KMS-11 (cell line): ENCODE results near the gene ULK4.

ENCODE experiments used
- H2AFZ ChIP-seq: fragments of 200-600 bp; sonication (generic); 2 replicates; pipeline ENCODE4 v1.6.1; 2016; ENCODE audit warnings: antibody characterized with exemption, mixed run types, low read depth
- H3K27ac ChIP-seq: fragments of 200-600 bp; sonication (generic); 2 replicates; pipeline ENCODE4 v1.6.1; 2016; ENCODE audit warnings: mild to moderate bottlenecking, mixed run types
- H3K27me3 ChIP-seq: fragments of 200-600 bp; sonication (generic); 2 replicates; pipeline ENCODE4 v1.6.1; 2017; ENCODE audit warnings: mild to moderate bottlenecking, low read depth, mixed run types, moderate library complexity; ENCODE audit not compliant: insufficient read depth
- H3K36me3 ChIP-seq: fragments of 200-600 bp; sonication (generic); 2 replicates; pipeline ENCODE4 v1.6.1; 2017; ENCODE audit warnings: mild to moderate bottlenecking, mixed run types; ENCODE audit not compliant: insufficient read depth
- H3K4me1 ChIP-seq: fragments of 200-600 bp; sonication (generic); 2 replicates; pipeline ENCODE4 v1.6.1; 2016; ENCODE audit warnings: mild to moderate bottlenecking, low read depth, mixed run types; ENCODE audit not compliant: poor library complexity, severe bottlenecking
- H3K4me2 ChIP-seq: fragments of 200-600 bp; sonication (generic); 2 replicates; pipeline ENCODE4 v1.7.0; 2016; ENCODE audit warnings: mild to moderate bottlenecking, mixed run types
- H3K4me3 ChIP-seq: fragments of 200-600 bp; sonication (generic); IDR thresholded peaks from 2 replicates; pipeline ENCODE4 v1.6.1; 2017; ENCODE audit warnings: low read depth, low read length, mixed read lengths; ENCODE audit not compliant: insufficient read depth
- H3K79me2 ChIP-seq: fragments of 200-600 bp; sonication (generic); 2 replicates; pipeline ENCODE4 v1.6.1; 2016; ENCODE audit warnings: low read depth, mixed run types; ENCODE audit not compliant: insufficient read depth
- H3K9ac ChIP-seq: fragments of 200-600 bp; sonication (generic); 2 replicates; pipeline ENCODE4 v1.6.1; 2016; ENCODE audit warnings: mild to moderate bottlenecking, mixed run types
- H4K20me1 ChIP-seq: fragments of 200-600 bp; sonication (generic); 2 replicates; pipeline ENCODE4 v1.6.1; 2016; ENCODE audit warnings: mild to moderate bottlenecking, mixed run types; ENCODE audit not compliant: insufficient read depth
- TF ChIP-seq, protein P1 (sequence below): fragments of 200-600 bp; sonication (generic); conservative IDR thresholded peaks from 2 replicates; pipeline ENCODE4 v1.6.1; 2017; ENCODE audit warnings: low read depth, mild to moderate bottlenecking, antibody characterized with exemption, low read length, moderate library complexity, mixed read lengths

Gene ULK4

DNA sequence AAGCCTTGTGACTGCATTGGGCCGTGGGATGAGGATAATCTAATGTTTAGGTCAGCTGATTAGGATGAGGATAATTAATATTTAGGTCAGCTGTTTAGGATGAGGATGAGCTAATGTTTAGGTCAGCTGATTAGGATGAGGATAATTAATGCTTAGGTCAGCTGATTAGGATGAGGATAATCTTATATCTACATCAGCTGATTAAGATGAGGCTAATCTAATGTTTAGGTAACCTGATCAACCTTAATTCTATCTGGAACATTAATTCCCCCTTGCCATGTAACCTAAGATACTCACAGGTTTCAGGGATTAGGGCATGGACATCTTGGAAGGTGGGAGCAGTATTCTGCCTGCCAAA, 362.8 kb downstream of the ULK4 start:
- Histone ChIP-seq H4K20me1 (no peaks in the 10 kb centered on the region), H3K9ac (no peak overlapping the region), H3K4me1 (no peaks in the 10 kb centered on the region), H3K27me3 (no peaks in the 10 kb centered on the region), H3K4me2 (no peak overlapping the region), H3K4me3 (no peak overlapping the region), H3K79me2 (no peaks in the 10 kb centered on the region), H3K27ac (no peak overlapping the region), H2AFZ (no peak overlapping the region), H3K36me3 (no peaks in the 10 kb centered on the region)
- TF ChIP-seq, protein P1, sequence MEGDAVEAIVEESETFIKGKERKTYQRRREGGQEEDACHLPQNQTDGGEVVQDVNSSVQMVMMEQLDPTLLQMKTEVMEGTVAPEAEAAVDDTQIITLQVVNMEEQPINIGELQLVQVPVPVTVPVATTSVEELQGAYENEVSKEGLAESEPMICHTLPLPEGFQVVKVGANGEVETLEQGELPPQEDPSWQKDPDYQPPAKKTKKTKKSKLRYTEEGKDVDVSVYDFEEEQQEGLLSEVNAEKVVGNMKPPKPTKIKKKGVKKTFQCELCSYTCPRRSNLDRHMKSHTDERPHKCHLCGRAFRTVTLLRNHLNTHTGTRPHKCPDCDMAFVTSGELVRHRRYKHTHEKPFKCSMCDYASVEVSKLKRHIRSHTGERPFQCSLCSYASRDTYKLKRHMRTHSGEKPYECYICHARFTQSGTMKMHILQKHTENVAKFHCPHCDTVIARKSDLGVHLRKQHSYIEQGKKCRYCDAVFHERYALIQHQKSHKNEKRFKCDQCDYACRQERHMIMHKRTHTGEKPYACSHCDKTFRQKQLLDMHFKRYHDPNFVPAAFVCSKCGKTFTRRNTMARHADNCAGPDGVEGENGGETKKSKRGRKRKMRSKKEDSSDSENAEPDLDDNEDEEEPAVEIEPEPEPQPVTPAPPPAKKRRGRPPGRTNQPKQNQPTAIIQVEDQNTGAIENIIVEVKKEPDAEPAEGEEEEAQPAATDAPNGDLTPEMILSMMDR = no peak

DNA sequence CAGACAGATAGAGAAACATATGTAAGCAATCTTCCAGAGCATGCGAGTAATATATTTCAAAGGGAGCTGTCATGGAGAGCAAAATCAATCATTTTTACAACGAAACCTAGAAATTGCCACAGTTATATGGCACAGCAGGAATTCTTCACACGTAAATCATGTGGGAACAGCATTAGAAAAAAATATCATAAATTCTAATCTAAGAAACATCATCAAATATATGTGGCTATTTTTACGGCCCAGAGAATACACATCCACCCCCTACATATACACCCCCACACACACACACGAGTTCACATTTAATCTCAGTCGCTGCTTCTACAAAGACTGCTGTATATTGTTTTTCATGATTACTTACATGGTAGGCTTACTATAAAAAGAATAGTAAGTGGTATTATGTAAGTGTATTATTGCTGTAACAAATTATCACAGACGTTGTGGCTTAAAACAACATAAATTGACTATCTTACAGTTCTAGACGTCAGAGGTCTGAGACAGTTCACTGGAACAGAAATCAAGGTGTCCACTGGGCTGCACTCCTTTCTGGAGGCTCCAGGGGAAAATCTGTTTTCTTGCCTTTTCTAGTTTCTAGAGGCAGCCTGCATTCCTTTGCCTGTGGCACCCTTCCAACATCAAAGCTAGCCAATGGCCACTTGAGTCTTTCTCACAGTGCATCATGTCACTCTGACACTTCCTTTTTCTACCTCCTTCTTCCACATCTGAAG, 363.3 kb downstream of the ULK4 start:
- Histone ChIP-seq H3K27ac (no peak overlapping the region), H3K27me3 (no peaks in the 10 kb centered on the region)
- TF ChIP-seq, protein P1 = no peak

DNA sequence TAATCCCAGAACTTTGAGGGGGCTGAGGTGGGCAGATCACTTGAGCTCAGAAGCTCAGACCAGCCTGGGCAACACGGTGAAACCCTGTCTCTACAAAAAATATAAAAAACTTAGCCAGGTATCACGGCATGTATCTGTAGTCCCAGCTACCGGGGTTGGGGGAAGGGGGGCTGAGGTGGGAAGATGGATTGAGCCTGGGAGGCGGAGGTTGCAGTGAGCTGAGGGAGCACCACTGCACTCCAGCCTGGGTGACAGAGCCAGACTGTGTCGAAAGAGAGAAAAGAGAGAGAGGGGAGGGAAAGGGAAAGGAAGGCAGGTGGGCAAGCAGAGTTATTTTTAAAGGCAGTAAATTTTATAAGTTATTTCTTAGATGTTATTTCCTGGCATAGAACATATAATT, 368.1 kb downstream of the ULK4 start:
- Histone ChIP-seq H3K4me2 (no peak overlapping the region), H4K20me1 (no peaks in the 10 kb centered on the region), H3K79me2 (no peaks in the 10 kb centered on the region), H3K4me1 (no peaks in the 10 kb centered on the region), H3K27ac (no peak overlapping the region), H3K27me3 (no peaks in the 10 kb centered on the region), H3K36me3 (no peaks in the 10 kb centered on the region), H2AFZ (no peak overlapping the region), H3K4me3 (no peak overlapping the region), H3K9ac (no peak overlapping the region)
- TF ChIP-seq, protein P1 = no peak

More for the DNA sequence above, 363.3 kb downstream of the ULK4 start:
- Histone ChIP-seq H3K36me3 (no peaks in the 10 kb centered on the region), H3K9ac (no peak overlapping the region), H3K4me3 (no peak overlapping the region), H2AFZ (no peak overlapping the region), H3K4me1 (no peaks in the 10 kb centered on the region), H3K79me2 (no peaks in the 10 kb centered on the region), H4K20me1 (no peaks in the 10 kb centered on the region), H3K4me2 (no peak overlapping the region)

DNA sequence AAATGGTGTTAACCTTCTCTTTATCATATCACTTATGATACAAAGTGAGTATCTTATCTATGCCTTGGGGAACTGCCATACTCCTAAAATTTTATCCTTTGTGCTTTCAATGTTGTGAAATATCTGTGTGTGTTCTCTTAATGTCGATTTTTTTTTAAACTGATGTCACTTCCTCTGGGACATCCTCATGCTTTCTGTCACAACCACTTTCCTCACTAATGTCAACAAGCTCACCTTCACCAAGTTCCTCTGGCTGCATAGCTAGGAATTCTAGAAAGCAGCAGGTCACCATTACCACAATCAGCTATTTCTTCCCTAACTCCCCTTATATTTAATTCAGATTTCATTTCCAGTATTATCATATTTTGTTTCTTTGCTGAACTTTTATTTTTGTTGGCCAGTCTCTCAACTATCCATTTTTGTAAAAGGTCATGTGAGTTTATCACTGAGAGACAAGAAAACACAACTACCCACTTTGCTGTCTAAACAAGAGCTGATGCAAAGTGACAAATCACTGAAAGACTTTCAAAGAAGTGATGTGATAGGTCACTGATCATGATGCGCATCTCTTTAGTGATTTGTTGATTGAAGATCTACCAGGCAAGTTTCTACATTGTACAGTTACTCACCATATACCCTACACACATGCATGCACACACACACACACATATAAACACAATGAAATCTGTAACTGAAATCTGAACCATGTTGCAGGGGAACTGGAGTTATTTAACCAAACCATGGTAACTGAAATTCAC, 369.0 kb downstream of the ULK4 start:
- Histone ChIP-seq H3K9ac (no peak overlapping the region), H3K4me2 (no peak overlapping the region), H3K79me2 (no peaks in the 10 kb centered on the region), H2AFZ (no peak overlapping the region), H3K27ac (no peak overlapping the region), H3K4me3 (no peak overlapping the region), H3K36me3 (no peaks in the 10 kb centered on the region), H3K4me1 (no peaks in the 10 kb centered on the region), H3K27me3 (no peaks in the 10 kb centered on the region), H4K20me1 (no peaks in the 10 kb centered on the region)
- TF ChIP-seq, protein P1 = no peak
